Effector CD4-positive, alpha-beta T cell (primary cell): ENCODE data around the gene OGFR.

ENCODE experiments used
- DNase-seq: peaks from one replicate; pipeline ENCODE4 v3.0.0-alpha.2; 2020

The OGFR gene

DNA sequence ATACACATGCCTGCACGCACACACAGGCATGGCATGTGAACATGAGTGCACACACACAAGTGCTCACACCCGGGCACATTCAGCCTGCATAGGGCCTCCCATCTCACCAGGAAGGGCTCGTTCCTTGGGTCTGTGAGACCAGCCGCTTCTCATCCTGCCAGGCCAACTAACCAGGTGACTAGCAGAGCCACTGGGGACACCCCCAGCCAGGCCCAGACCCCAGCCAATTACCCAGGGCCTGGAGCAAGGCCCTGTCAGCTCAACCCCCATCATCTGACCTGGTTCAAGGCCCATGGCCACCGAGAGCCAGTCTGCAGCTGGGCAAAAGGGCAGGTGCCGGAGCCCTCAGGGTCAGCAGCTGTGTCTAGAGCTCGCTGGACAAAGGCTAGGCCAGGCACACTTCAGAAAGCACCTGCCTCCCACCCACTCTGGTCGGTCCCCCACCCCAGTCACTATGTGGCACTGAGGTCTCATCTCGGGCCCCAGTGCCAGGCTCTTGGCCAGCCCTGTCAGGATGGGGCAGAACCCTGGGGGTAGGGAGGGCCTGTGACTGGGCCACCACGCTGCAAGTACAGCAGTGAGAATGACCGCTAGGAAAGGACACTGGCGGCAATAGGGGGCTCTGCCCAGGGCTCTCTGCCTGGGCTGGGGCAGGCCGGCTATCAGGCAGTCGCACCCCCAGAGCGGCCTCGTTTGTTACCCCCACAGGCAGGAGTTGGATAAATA is 35.1 kb upstream of the OGFR start:
- no peak for DNase-seq

DNA sequence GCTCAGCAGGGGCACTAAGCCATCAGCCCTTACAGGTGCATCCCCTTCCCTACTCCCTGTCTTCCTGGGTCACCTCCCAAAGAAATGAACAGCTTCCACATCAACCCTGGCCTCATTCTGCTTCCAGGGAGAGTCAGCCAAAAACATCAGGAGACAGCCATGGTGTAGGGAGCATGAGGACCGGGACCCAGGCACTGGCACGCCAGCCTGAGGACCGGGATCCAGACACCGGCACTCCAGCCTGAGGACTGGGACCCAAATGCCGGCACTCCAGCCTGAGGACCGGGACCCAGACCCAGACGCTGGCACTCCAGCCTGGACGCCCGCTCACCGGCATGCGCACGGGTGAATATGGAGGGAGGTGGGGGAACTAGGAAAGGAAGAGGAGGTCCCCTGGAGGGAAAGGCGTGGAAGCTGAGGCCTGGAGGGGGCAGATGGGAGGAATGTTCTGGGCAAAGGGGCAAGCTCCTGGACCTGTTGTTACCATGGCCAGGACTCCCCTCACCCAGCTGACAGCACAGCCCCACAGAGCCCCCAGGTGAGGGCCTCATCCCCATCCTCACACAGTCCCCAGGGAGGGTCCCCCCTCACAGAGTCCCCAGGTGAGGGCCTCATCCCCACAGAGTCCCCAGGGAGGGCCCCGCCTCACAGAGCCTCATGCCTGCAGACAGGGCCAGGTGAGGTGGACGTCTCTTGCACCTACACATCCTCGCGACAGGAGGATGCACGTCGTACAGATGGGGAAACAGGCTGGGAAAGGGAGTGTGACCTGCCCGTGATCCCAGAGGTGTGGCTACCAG is 34.3 kb upstream of the OGFR start:
- no peak for DNase-seq

DNA sequence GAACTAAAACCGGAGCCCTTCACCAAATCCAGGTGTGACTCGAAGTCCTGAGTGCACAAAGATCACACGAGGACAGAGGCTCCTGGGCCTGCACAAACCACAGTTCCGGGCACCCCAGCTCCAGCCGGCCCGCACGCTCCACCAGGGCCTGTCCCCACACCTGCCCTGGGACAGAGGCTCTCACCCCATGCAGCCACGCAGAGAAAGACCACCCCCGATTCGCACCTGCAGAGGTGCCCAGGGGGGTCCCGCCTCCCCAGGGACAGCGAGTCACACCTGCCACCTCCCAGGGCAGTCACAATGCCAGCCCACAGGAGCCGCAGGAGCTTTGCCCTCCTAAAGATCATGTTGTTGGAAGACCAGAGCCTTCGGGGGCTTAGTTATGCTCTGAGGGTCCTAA is 33.7 kb upstream of the OGFR start:
- no peak for DNase-seq

DNA sequence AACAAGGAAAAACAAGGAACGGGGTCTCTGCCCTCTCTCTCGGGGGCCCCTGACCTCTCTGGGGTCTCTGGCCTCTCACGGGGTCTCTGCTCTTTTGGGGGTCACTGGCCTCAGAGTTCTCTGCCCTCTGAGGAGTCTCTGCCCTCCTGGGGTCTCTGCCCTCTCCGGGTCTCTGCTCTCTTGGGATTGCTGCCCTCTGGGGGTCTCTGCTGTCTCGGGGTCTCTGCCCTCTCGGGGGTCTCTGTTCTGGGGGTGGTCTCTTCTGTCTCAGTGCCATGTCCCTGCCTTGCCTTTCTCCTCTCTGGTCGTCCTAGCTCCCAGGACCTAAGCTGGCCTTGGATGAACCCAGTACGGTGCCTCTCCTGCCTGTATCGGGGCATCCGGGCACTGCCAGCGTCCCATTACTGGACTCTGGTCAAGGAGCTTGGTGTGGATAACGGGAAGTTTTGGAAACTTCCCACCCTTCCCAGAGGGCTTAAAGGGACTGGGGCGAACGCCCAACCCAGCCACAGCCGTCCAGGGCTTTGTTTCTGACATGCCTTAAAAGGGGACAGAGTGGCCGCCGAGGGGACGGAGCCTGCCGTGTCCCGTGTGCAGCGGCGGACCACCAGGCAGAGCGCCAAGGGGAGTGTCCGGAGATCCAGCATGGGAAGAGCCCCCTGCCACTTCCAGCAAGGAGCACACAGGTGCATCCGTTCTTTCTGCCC is 33.1 kb upstream of the OGFR start:
- no peak for DNase-seq

DNA sequence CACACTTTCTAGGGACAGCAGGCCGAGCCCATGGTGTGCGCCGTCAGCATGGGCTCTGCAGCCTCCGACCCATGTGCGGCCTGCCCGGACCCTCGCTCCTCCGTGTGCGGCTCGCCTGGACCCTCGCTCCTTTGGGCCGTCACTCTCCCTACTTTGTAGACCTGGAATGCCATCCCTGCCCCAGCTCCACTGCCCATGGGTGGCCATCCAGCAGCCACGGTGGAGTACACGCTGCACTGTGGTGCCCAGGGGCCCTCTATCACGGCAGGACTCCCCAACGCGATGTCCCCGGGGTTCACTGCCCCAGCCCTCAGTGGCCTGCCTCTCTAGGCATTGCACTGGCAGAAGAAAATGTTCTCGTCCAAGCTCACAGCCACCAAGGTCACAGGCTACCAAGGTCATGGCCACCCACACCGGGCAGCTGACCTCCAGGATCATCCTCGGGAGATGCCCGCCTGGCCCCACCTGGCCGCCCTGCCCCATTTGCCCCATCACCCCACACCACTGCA is 32.5 kb upstream of the OGFR start:
- DNase-seq, result no peak

DNA sequence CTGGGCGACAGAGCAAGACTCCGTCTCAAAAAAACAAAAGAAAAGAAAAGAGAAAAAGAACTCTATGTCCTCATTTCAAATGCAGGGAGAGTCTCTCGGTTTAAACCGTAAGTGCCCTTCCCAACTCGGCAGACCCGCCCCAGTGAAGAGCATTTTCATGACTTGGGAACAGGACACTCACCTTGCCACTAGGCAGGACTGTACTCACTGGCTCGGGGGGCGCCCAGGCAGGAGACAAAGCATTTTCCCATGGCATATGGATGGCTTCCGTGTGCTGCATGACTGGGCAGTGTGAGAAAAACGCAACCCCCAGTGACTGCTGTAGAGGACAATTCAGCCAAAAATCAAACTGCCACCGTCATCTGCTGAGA is 32.0 kb upstream of the OGFR start:
- DNase-seq, result no peak

DNA sequence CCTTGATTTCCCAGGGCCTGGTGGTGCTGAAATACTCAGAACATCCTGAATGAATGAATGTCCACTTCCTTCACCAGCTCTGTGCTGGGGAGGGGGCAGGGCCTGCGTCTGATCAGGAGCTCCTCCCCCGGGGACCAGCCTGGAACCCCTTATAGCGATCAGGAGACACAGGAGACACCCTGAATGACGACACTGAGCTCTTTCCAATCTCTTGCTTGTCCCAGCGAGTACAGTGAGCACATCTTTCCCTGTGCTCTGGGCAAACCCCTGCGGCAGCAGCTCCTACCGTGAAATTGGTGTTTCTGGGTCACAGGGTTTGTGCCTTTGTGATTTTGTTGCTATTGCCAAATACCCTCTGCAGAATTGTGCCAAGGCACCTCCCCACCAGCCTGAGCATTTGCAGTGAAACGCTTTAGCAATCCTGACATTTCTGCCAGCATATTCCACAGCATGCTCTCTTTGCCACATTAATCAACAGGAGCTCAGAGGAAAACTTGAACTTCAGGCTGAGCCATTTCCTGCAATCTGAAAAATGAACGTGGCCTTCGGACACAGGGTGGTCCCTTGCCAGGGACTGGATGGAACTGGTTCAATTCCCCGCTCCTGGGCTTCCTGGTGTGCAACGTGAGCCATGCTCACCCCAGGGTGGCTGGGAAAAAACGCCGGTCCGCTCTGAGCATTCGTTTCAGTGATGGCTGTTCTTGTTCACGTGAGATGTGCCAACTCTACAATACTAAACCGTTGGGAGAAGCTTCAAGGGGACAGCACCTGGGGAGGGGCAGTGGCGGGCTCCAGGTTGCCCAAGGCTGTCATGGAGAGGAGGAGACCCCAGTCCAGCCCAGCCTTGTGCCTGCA is 31.4 kb upstream of the OGFR start:
- DNase-seq, result no peak

DNA sequence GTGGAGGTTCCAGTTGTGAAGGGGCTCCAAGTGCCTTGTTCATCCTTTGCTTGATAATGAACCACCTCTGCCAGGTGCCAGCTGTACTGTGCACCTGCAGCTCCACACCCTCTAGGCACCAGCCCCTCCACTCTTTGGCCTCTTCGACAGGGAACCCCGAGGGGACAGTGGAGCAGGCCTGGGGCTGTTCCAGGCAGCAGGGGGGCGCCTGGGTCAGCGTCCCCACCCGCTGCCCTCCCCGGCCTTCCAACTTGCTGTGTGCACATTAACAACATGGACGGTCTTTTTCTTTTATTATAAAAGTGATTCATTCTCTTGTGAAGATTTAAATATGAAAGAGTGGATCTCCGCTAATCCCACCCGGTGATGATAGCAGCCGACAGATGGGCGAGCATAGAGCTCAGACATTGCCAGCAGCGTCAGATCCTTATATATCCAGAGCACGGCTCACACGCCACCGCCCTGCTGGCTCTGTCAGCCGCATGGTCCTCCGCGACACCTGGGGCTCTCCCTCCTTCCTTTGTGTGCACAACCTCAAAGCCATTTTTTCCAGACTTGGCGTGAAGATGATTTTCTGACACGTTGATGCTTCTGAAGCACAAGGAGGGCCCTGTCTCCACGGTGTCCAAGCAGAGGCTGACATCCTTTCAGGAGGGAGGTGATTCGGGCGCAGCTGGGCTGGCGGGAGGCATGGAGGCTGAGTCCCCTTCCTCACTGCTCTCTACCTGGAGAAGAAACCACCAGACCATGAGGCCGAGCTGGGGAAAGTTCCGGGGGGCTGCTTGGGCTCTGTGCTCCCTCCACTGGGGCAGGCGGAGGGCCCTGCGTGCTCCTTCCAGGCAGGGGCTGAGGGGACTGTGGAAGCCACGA is 30.6 kb upstream of the OGFR start:
- DNase-seq, result no peak

DNA sequence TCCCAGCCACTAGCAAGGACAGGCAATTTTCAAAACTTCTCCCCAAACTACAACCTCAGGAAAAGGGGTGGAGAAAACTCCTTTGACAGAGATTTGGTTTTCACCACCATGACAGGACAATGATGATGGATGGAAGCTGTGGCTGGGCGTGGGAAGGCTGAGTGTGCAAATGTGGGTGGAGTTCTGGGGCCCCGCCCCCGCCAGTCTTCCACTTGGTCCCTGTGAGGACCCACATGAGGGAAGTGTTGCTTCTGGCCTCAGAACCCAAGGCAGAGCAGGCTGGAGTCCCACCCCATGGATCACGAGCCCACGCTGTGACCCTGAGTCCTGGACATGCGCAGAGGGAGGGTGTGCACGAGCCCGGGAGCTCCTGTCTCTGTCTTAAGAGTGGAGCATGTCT is 29.9 kb upstream of the OGFR start:
- no peak for DNase-seq

DNA sequence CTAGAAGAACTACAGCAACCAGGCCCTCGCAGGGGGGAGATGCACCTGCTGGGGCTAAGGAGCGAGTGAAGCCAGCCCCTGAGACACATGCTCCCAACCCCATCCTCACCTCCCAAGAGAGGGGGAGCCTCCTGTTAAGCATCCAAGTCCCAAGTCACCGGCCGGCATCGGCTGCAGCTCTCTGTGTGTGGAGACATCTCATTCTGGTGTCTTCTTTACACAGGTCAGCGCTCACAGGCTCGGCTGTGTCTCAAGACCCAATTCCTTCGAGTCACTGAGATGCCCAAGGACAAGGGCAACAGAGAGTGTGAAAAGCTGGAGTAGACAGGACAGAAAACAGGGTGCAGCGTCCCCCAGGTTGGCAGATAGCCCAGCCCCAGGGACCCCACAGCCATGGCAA is 29.4 kb upstream of the OGFR start:
- no peak for DNase-seq

DNA sequence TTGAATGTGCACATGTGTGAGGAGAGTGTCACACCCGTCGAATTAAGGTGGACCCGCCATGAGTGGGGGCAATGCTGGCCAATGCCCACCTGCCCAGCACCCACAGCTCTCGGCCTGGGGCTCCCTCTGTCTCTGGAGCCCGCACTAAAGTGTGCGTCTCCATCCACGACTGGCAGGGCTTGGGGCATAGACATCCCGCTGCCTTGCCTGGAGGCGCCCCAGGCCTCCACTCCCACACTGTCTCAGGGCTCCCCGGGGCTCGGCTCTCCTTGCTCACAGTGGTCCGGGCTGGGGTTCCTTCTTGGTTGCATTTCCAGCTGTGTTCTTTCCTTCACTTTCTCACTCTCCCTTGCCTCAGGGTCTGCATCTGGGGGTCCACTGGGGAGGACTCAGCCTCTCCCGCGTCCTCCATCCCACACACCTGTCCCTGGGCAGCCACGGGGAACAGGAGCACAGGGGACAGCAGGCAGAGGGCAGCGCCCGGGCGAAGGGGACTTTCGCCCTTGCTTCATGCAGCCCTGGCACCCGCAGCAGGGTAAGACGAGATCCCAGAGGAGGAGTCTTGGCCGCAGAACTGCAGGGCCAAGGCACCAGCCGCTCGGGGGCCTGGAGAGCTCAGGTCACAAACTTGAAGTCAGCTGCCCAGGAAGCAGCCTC is 28.5 kb upstream of the OGFR start:
- DNase-seq, result no peak

DNA sequence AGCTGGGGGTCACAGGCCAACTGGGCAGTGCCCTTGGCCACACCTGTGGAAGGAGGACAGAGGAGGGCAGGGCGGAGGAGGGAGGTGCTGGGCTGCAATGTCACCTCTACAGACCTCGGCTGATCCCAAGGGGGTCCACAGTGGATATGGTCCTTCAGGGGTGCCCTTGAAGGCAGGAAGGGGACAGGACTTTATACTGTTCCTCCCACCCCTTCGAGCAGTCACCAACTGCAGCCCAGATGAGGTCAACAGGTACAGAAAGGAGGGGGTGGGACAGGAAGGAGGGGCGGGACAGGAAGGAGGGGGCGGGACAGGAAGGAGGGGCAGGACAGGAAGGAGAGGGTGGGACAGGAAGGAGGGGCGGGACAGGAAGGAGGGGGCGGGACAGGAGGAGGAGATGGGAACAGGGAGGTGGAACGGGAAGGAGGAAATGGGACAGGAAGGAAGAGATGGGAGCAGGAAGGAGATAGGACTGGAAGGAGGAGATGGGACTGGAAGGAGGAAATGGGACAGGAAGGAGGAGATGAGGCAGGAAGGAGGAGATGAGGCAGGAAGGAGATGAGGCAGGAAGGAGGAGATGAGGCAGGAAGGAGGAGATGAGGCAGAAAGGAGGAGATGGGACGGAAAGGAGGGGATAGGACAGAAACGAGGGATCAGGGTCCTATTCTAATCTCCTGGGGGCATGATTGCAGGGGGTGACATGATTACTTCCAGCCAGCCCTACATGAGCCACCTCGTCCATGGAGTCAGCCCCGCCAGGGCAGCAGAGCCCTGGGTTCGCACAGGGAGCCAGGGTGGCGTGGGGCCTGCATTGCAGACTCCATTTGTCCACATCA is 27.7 kb upstream of the OGFR start:
- no peak for DNase-seq

DNA sequence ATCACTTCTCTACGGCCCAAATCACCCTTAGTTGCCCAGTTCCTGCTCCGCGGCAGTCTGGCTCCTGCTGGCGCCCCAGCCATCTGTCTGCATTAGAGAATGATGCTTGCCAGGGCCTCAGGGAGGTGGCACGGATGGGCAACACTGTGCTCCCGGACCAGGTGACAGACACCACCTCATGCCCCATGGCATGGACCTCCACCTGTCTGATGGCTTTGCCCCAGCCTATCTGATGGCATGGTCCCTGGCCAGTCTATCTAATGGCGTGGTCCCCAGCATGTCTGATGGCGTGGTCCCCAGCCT is 27.2 kb upstream of the OGFR start:
- DNase-seq, result no peak

DNA sequence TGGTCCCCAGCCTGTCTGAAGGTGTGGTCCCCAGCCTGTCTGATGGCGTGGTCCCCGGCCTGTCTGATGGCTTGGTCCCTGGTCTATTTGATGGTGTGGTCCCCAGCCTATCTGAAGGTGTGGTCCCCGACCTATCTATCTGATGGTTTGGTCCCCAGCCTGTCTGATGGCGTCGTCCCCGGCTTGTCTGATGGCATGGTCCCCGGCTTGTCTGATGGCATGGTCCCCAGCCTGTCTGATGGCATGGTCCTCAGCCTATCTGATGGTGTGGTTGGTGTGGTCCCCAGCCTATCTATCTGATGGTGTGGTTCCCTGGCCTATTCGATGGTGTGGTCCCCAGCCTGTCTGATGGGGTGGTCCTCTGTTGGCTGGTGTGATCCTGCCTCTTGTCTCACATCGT is 26.6 kb upstream of the OGFR start:
- no peak for DNase-seq

DNA sequence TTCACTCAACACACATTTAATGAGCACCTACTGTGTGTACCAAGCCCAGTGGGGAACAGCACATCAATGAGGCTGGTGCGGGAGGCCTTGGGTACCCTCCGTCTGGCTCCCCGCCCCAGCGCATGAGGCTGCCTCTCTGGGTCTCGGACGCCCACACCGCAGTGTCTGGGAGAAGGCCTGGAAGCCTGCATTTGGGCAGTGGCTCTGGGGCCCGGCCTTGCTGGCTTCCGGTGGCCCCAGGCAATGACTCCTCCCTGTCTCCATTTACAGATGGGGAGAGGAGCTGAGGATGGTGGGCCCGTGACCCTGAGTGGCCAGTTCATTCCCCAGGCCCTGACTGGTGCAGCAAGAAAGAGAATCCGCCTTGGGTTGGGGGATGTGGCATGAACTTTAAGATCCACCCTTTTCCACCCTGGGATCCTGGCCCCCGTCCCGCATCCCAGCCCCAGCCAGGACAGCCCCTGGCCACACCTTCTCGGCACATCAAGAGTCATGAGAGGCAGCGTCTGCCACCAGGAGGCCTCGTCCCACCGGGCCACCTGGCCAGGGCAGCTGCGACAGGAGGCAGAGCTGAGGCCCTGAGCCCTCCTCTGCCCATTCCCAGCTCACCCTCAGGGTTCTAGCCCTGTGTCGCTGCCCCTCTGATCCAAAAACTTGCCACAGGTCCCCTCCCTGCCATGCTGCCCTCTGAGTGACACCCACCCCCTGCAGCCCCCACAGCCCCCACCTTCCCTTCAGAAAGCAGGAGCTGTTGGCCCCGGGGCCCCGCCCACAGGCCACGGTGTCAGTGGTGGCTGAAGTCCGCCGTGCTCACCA is 25.8 kb upstream of the OGFR start:
- no peak for DNase-seq

DNA sequence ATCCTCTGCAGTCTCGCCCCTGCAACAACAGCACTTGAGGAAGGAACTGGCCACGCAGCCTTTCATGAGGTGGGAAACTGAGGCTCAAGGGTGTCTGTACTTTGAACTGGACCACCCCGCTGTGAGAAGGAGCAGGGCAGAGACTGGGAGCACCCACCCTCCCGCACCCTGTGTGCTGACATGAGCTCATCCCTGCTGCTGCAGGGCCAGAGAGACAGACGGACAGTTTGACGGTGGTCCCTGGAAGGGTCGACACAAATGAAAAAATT is 25.3 kb upstream of the OGFR start:
- no peak for DNase-seq

DNA sequence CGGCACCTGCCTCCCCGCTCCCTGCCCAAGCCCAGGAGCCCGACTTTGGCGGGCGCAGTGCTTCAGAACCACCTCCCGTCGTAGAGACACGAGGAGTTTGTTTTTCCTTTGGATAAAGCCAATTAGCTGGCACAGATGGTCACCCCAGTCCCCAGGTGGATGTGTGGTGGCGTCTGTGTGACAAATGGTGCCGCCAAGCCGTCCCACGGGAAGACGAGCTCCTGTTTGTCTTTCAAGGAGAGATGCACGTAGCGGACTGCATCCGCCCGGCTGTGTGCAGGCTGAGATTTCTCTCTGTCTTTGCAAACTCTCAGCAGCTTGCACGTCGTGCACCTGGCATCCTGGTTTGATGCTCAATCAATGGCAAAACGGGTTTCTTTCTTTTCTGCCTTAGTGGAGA is 24.4 kb upstream of the OGFR start:
- no peak for DNase-seq

DNA sequence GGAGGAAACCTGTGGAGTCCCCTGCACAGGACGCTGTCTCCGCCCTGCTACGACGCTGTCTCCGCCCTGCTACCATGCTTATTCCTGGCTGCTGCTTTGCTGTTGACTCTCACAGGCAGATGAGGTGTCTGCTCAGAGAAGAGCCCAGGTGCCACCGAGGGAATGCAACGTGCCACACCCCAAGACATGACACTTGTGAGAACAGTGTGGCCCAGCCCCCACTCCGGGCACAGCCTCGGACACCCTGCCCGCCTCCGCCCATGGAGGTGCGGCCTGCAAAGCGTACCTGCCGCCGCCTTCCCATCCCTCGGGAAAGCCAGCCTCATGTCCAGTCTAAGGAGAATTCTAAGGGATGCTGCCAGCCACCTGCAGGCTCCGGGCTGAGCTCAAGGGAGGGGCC is 23.9 kb upstream of the OGFR start:
- DNase-seq, result no peak

DNA sequence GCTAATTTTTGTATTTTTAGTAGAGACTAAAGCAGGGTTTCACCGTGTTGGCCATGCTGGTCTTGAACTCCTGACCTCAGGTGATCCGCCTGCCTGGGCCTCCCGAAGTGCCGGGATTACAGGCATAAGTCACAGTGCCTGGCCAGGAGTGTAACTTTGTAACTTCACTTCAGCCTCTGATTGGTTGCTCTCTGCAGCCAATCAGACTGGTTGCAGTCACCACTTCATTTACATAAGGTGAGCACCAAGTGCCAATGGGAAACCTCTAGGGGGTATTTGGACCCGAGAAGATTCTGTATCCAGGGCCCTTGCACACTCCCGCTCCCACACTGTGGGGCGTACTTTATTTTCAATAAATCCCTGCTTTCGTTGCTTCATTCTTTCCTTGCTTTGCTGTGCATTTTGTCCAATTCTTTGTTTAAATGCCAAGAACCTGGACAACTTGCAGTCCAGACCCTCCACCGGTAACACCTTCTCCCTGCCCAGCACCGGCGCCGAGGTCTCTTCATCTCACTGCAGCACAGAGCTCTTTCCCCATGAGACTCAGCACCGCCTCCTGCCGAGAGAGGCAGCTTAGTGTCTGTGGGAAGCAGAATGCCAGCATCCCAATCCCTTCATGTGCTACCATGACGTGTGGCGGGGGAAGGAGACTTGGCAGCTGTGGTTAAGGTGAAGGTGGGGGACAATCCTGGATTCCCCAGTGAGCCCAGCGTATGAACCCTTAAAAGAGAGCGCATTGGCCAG is 22.3 kb upstream of the OGFR start:
- DNase-seq, result no peak
